ENCODE data around the gene HMCN2. TPM values are rescaled to one million over a fixed set of nuclear protein-coding genes. Genes with fewer than 3 reads are reported as not detected.

Gene HMCN2
- total RNA-seq, 1 experiment from 2014 or later, result 1.6 TPM

GRCh38 chr9:130382096-130382495 is 116.5 kb downstream of the HMCN2 start:
- POLR2A ChIA-PET (ENCODE audit: unreplicated experiment), result no interaction called here
- no TSS peak for BruUV-seq (replicated peaks)
- Histone ChIP-seq H3F3A (ENCODE audit: insufficient read depth, low read depth) (no peaks in the 10 kb centered on the region), H3K4me3 (no peak overlapping the region), H3K27ac (no peak overlapping the region), H3K4me1 (replicated peaks; ENCODE audit: insufficient read depth) (no peaks in the 10 kb centered on the region), H2AFZ (no peak overlapping the region), H3K27me3 (ENCODE audit: insufficient read depth, low read depth) (no peaks in the 10 kb centered on the region), H3K9me3 (ENCODE audit: insufficient read depth, low read depth) (no peaks in the 10 kb centered on the region), H3K79me2 (ENCODE audit: low read depth) (no peaks in the 10 kb centered on the region), H3K36me3 (ENCODE audit: low read depth) (no peaks in the 10 kb centered on the region), H3K4me2 (no peak overlapping the region), H4K20me1 (ENCODE audit: insufficient read depth) (no peaks in the 10 kb centered on the region), H3K9me2 (ENCODE audit: insufficient read depth) (no peaks in the 10 kb centered on the region)
- intact Hi-C loops (cut with micrococcal nuclease; ENCODE audit: unreplicated experiment), result no loop called here
- CTCF ChIA-PET, result interaction anchor here (0.5 kb wide), 1 partner anchor 390 kb away, joined by 3 read pairs; no protein-coding TSS in a partner anchor
- DNase-seq, result no peak
- TF ChIP-seq EZH2 (IDR thresholded peaks at IDR 0.05; ENCODE audit: low read depth), result no peak
- TF ChIP-seq, protein P1, sequence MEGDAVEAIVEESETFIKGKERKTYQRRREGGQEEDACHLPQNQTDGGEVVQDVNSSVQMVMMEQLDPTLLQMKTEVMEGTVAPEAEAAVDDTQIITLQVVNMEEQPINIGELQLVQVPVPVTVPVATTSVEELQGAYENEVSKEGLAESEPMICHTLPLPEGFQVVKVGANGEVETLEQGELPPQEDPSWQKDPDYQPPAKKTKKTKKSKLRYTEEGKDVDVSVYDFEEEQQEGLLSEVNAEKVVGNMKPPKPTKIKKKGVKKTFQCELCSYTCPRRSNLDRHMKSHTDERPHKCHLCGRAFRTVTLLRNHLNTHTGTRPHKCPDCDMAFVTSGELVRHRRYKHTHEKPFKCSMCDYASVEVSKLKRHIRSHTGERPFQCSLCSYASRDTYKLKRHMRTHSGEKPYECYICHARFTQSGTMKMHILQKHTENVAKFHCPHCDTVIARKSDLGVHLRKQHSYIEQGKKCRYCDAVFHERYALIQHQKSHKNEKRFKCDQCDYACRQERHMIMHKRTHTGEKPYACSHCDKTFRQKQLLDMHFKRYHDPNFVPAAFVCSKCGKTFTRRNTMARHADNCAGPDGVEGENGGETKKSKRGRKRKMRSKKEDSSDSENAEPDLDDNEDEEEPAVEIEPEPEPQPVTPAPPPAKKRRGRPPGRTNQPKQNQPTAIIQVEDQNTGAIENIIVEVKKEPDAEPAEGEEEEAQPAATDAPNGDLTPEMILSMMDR (conservative IDR thresholded peaks at IDR 0.05), result no peak

- CTCF ChIA-PET, result interaction anchor here (0.5 to 0.6 kb wide), 2 partner anchors 294 to 391 kb away, joined by 3 to 4 read pairs; no protein-coding TSS in a partner anchor
- Histone ChIP-seq H3K36me3 (ENCODE audit: low read depth) (no peaks in the 10 kb centered on the region), H2AFZ (no peak overlapping the region), H3K9me3 (ENCODE audit: insufficient read depth, low read depth) (no peaks in the 10 kb centered on the region), H3F3A (ENCODE audit: insufficient read depth, low read depth) (no peaks in the 10 kb centered on the region), H3K4me3 (no peak overlapping the region), H3K27me3 (ENCODE audit: insufficient read depth, low read depth) (no peaks in the 10 kb centered on the region), H3K4me2 (no peak overlapping the region), H3K4me1 (replicated peaks; ENCODE audit: insufficient read depth) (no peaks in the 10 kb centered on the region), H3K79me2 (ENCODE audit: low read depth) (no peaks in the 10 kb centered on the region), H4K20me1 (ENCODE audit: insufficient read depth) (no peaks in the 10 kb centered on the region), H3K27ac (no peak overlapping the region), H3K9me2 (ENCODE audit: insufficient read depth) (no peaks in the 10 kb centered on the region)
- BruUV-seq (replicated peaks), result no TSS peak
- POLR2A ChIA-PET (ENCODE audit: unreplicated experiment), result no interaction called here
- no peak for DNase-seq
- intact Hi-C loops (cut with micrococcal nuclease; ENCODE audit: unreplicated experiment), result no loop called here
- TF ChIP-seq, protein P1 (conservative IDR thresholded peaks at IDR 0.05), result no peak
- no peak for TF ChIP-seq EZH2 (IDR thresholded peaks at IDR 0.05; ENCODE audit: low read depth)
These were observed 117.2 kb downstream of the HMCN2 start for GRCh38 chr9:130382636-130383349.

- no peak for DNase-seq
- H3K4me3 ChIP-seq, result no peak overlapping the region
- no peaks in the 10 kb centered on the region for H3K36me3 ChIP-seq (ENCODE audit: low read depth)
- intact Hi-C loops (cut with micrococcal nuclease; ENCODE audit: unreplicated experiment), result no loop called here
- no peak overlapping the region for H2AFZ ChIP-seq
- BruUV-seq (replicated peaks), result no TSS peak
- no peaks in the 10 kb centered on the region for H4K20me1 ChIP-seq (ENCODE audit: insufficient read depth)
- ChIA-PET CTCF (interaction anchor here (0.6 kb wide), 1 partner anchor 295 kb away, joined by 4 read pairs; no protein-coding TSS in a partner anchor), POLR2A (ENCODE audit: unreplicated experiment) (no interaction called here)
- H3K79me2 ChIP-seq (ENCODE audit: low read depth), result no peaks in the 10 kb centered on the region
- no peaks in the 10 kb centered on the region for H3K4me1 ChIP-seq (replicated peaks; ENCODE audit: insufficient read depth)
- no peaks in the 10 kb centered on the region for H3F3A ChIP-seq (ENCODE audit: insufficient read depth, low read depth)
- no peaks in the 10 kb centered on the region for H3K27me3 ChIP-seq (ENCODE audit: insufficient read depth, low read depth)
- TF ChIP-seq EZH2 (IDR thresholded peaks at IDR 0.05; ENCODE audit: low read depth), result no peak
- TF ChIP-seq, protein P1 (conservative IDR thresholded peaks at IDR 0.05), result no peak
- H3K27ac ChIP-seq, result no peak overlapping the region
- H3K9me2 ChIP-seq (ENCODE audit: insufficient read depth), result no peaks in the 10 kb centered on the region
- no peaks in the 10 kb centered on the region for H3K9me3 ChIP-seq (ENCODE audit: insufficient read depth, low read depth)
- H3K4me2 ChIP-seq, result no peak overlapping the region
These were observed 117.8 kb downstream of the HMCN2 start for GRCh38 chr9:130383350-130383715.
